Stimulated activated CD4-positive, alpha-beta T cell treated with anti-CD3 and anti-CD28 coated beads, Interleukin-4, amount 100 ng/mL, for 4 hours (primary cell): ENCODE measurements around the gene TTLL9.
A peak's percentile ranks its signal among the peaks of the same experiment; 100 is the strongest.

Source experiments
- DNase-seq, 2 experiments: peaks; one replicate each; pipeline ENCODE4 v3.0.0-alpha.2; 2020

TTLL9 gene

GRCh38 chr20:31951530-31952453 lies 81.4 kb downstream of the TTLL9 start, which contains the start of gene PDRG1:
Gene PDRG1 (minus strand): TSS chr20:31952046. CDS start chr20:31951961, 85 bp downstream.
- peak; percentile 95 to 98 for DNase-seq

GRCh38 chr20:31953556-31954148 lies 83.2 kb downstream of the TTLL9 start:
- DNase-seq, result no peak

- DNase-seq, result no peak
Observed at GRCh38 chr20:31954500-31954899, 84.1 kb downstream of the TTLL9 start.

GRCh38 chr20:31956556-31957526 lies 86.4 kb downstream of the TTLL9 start:
- no peak for DNase-seq

GRCh38 chr20:31962761-31963160 lies 92.3 kb downstream of the TTLL9 start:
- DNase-seq, result no peak

- DNase-seq, result no peak
Observed at GRCh38 chr20:31963889-31964288, 93.5 kb downstream of the TTLL9 start.

GRCh38 chr20:31966991-31967655 lies 96.7 kb downstream of the TTLL9 start:
- no peak for DNase-seq

GRCh38 chr20:31967830-31968249 lies 97.4 kb downstream of the TTLL9 start, which contains the start of gene XKR7:
Gene XKR7 (plus strand): TSS chr20:31968151. CDS start chr20:31968176, 25 bp downstream.
- DNase-seq, result peak; percentile 10 to 13

- DNase-seq, result peak; percentile 60 to 78
Observed at GRCh38 chr20:31968291-31969126, 98.1 kb downstream of the TTLL9 start.

- no peak for DNase-seq
Observed at GRCh38 chr20:31969991-31970390, 99.6 kb downstream of the TTLL9 start.

GRCh38 chr20:31972471-31973021 lies 102.1 kb downstream of the TTLL9 start:
- DNase-seq, result no peak

GRCh38 chr20:31974296-31974695 lies 103.9 kb downstream of the TTLL9 start:
- DNase-seq, result no peak

GRCh38 chr20:31974951-31975487 lies 104.6 kb downstream of the TTLL9 start:
- DNase-seq, result no peak

- DNase-seq, result no peak
Observed at GRCh38 chr20:31975874-31976273, 105.4 kb downstream of the TTLL9 start.

- DNase-seq, result no peak
Observed at GRCh38 chr20:31977080-31977479, 106.6 kb downstream of the TTLL9 start.

GRCh38 chr20:31979713-31980426 lies 109.4 kb downstream of the TTLL9 start:
- no peak for DNase-seq

GRCh38 chr20:31981784-31982183 lies 111.3 kb downstream of the TTLL9 start:
- DNase-seq, result no peak

GRCh38 chr20:31984981-31985471 lies 114.6 kb downstream of the TTLL9 start:
- no peak for DNase-seq

- no peak for DNase-seq
Observed at GRCh38 chr20:31987744-31988143, 117.3 kb downstream of the TTLL9 start.
